Vagina (tissue), 2 donors: Measurements from ENCODE around the gene ANKRD33. TPM values are rescaled to one million over a fixed set of nuclear protein-coding genes. Genes with fewer than 3 reads are reported as not detected.
A peak's percentile ranks its signal among the peaks of the same experiment; 100 is the strongest.

Experiments
- DNase-seq, 2 donors: peaks; one replicate each; pipeline ENCODE4 v3.0.0-alpha.2; 2017; ENCODE audit errors: extremely low spot score in 2 of 2
- H3K27ac ChIP-seq: fragments of 200-600 bp; sonication (generic); one replicate; pipeline ENCODE4 v1.5.1; 2019
- H3K27me3 ChIP-seq: fragments of 200-600 bp; sonication (generic); one replicate; pipeline ENCODE4 v1.5.1; 2019
- H3K36me3 ChIP-seq, 2 donors: fragments of 200-600 bp; sonication (generic); one replicate each; pipeline ENCODE4 v1.5.1; 2017 to 2019
- H3K4me1 ChIP-seq: fragments of 200-600 bp; sonication (generic); one replicate; pipeline ENCODE4 v1.5.1; 2019
- H3K4me3 ChIP-seq, 2 donors: fragments of 200-600 bp; sonication (generic); 1 replicate in 1 of 2; 2 replicates in 1 of 2; pipeline ENCODE4 v1.5.1; 2016 to 2019
- H3K9me3 ChIP-seq: fragments of 200-600 bp; sonication (generic); one replicate; pipeline ENCODE4 v1.5.1; 2019
- POLR2A ChIP-seq, 2 donors: fragments of 450-650 bp; IDR thresholded peaks; one replicate each; pipeline ENCODE4 v1.6.1; 2017; ENCODE audit warnings: antibody characterized with exemption in 2 of 2, mild to moderate bottlenecking in 2 of 2, moderate library complexity in 2 of 2
- POLR2AphosphoS5 ChIP-seq, 2 donors: sonication (generic); formaldehyde crosslinking; IDR thresholded peaks; one replicate each; pipeline ENCODE4 v1.9.0; 2017; ENCODE audit warnings: antibody characterized with exemption in 2 of 2, mild to moderate bottlenecking in 2 of 2, low read depth in 1 of 2; ENCODE audit not compliant: insufficient read depth in 1 of 2
- intact Hi-C: fragments of 100-400 bp; cut with DNase I; formaldehyde crosslinking; loops from one replicate; pipeline ENCODE4 v1.15.1; 2023
- total RNA-seq: library from RNA; depleted of rRNA; stranded (reverse); fragments of >200 nt; gene quantifications from one replicate; pipeline ENCODE4 v1.2.3, GENCODE V29; 2016
- TF ChIP-seq, protein P1 (sequence below), 3 experiments: fragments of 450-650 bp in 2 of 3; fragments of 200-600 bp in 1 of 3; sonication (generic) in 1 of 3; IDR thresholded peaks; one replicate each; pipeline ENCODE4 v1.5.1; 2017 to 2019; ENCODE audit warnings: antibody characterized with exemption in 3 of 3, mild to moderate bottlenecking in 2 of 3, moderate library complexity in 2 of 3

Gene ANKRD33
- total RNA-seq, 1 donor from 2014 or later: not detected

DNA sequence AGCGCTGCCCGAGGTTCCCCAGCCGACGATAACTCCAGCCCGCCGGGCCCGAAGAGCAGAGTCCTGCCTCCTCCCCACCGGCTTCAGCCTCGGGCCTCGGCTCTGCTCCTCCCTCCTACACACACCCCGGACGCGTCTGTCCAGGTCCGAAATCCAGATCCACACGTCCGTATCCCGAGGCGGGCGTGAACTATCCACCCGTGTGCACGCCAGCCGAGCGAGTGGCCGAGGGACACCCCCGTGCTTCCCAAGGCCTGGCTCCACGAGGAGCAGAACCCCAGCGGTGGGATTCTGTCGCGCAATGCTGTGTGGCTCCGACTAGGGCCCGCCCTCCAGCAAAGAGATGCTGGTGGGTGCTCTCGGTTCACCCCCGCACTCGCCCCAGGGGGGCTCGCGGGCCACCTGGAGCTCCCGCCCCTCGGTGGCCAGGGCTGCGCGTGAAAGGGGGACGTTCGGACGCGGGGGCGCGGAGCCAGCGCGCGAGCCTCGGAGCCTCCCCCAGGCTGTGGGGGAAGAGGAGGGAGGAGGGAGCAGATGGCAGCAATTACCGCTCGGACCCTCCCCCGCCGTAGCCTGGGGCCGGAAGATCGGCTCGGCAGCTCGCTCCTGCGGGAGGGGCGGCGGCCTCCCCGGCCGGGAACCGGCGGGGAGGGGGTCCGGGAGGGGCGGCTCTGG lies 18.9 kb upstream of the ANKRD33 start:
- H3K27me3 ChIP-seq: no peaks in the 10 kb centered on the region
- no peak for TF ChIP-seq POLR2A (IDR thresholded peaks at IDR 0.05)
- TF ChIP-seq POLR2AphosphoS5 (IDR thresholded peaks at IDR 0.05; ENCODE audit: insufficient read depth in 1 of 2, low read depth in 1 of 2): peak in 1 of 2 donors; percentile 57
- TF ChIP-seq, protein P1, sequence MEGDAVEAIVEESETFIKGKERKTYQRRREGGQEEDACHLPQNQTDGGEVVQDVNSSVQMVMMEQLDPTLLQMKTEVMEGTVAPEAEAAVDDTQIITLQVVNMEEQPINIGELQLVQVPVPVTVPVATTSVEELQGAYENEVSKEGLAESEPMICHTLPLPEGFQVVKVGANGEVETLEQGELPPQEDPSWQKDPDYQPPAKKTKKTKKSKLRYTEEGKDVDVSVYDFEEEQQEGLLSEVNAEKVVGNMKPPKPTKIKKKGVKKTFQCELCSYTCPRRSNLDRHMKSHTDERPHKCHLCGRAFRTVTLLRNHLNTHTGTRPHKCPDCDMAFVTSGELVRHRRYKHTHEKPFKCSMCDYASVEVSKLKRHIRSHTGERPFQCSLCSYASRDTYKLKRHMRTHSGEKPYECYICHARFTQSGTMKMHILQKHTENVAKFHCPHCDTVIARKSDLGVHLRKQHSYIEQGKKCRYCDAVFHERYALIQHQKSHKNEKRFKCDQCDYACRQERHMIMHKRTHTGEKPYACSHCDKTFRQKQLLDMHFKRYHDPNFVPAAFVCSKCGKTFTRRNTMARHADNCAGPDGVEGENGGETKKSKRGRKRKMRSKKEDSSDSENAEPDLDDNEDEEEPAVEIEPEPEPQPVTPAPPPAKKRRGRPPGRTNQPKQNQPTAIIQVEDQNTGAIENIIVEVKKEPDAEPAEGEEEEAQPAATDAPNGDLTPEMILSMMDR (IDR thresholded peaks at IDR 0.05): no peak
- H3K4me3 ChIP-seq: peak overlapping the region; percentile 53 to 68
- H3K9me3 ChIP-seq: no peaks in the 10 kb centered on the region
- no peaks in the 10 kb centered on the region for H3K36me3 ChIP-seq
- no peak for DNase-seq
- intact Hi-C loops: no loop called here
- H3K4me1 ChIP-seq: peaks cover 36% of the 10 kb centered on the region
- peak overlapping the region; percentile 68 for H3K27ac ChIP-seq

DNA sequence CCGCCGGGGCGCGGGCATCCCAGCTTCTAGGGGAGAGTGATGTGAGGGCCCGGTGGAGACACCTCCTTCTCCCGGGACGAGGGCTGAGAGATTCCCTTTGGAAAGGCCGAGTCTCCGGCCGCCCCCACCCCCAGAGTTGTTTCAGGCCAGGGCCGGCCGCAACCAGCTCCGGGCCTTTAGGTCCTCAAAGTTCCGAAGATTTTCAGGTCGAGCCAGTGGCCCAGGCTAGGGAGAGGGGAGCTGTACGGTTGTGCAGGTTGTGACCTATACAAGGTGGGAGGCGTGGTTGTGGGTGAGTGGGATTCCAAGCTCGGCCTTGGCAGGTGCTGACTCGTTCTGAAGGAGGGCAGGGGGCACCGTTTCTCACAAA lies 18.4 kb upstream of the ANKRD33 start:
- DNase-seq: no peak

DNA sequence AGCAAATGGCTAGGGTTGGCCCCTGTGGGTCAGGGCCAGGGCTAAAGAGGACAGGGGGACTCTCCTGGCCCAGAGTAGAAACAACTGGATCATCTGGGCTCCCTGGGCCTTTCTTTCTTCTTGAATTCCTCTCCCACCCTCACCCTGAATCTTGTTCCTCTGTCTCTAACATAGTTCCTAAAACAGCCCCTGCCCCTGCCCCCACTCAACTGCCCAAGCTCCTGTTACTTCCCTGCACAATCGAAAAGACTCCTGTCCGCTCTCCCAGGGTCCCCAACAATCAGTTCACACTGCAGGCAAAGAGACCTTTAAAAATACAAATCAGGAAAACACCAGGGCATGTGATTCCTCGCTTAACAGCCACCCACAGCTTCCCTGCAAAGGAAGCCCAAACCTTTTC lies 18.0 kb upstream of the ANKRD33 start:
- Histone ChIP-seq H3K27me3 (no peaks in the 10 kb centered on the region), H3K36me3 (no peaks in the 10 kb centered on the region), H3K4me3 (peak overlapping the region in 1 of 2 donors; percentile 53), H3K27ac (peak overlapping the region; percentile 68), H3K4me1 (peaks cover 26% of the 10 kb centered on the region), H3K9me3 (no peaks in the 10 kb centered on the region)
- no peak for DNase-seq
- TF ChIP-seq, protein P1 (IDR thresholded peaks at IDR 0.05): no peak
- TF ChIP-seq POLR2AphosphoS5 (IDR thresholded peaks at IDR 0.05; ENCODE audit: insufficient read depth in 1 of 2, low read depth in 1 of 2): no peak
- no peak for TF ChIP-seq POLR2A (IDR thresholded peaks at IDR 0.05)
- intact Hi-C loops: no loop called here

More for the DNA sequence above, 18.4 kb upstream of the ANKRD33 start:
- no peaks in the 10 kb centered on the region for H3K9me3 ChIP-seq
- H3K4me3 ChIP-seq: peak overlapping the region; percentile 53 to 68
- H3K27ac ChIP-seq: peak overlapping the region; percentile 68
- H3K4me1 ChIP-seq: peaks cover 31% of the 10 kb centered on the region
- intact Hi-C loops: no loop called here
- H3K27me3 ChIP-seq: no peaks in the 10 kb centered on the region
- no peaks in the 10 kb centered on the region for H3K36me3 ChIP-seq
- TF ChIP-seq POLR2A (IDR thresholded peaks at IDR 0.05) (no peak), POLR2AphosphoS5 (IDR thresholded peaks at IDR 0.05; ENCODE audit: insufficient read depth in 1 of 2, low read depth in 1 of 2) (no peak)
- TF ChIP-seq, protein P1 (IDR thresholded peaks at IDR 0.05): no peak

DNA sequence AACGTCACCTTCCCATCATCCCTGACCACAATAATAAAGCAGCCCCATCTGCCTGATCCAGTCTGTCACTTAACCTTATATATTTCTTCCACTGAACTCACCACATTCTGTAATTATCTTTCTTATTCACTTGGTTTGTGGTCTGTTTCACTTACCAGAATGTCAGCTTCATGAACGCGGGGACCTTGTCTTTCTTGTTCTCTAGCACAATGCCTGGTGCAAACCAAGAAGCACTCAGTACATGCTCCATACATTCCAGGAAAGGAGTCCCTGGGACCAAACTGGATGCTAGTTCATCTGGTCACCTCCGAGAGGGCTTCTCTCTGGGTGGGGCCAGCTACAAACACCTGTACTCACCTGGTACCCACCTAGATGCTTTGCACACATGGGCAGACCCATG lies 17.4 kb upstream of the ANKRD33 start:
- DNase-seq: no peak
- intact Hi-C loops: no loop called here
- Histone ChIP-seq H3K9me3 (no peaks in the 10 kb centered on the region), H3K36me3 (no peaks in the 10 kb centered on the region), H3K27me3 (no peaks in the 10 kb centered on the region), H3K27ac (no peak overlapping the region), H3K4me1 (peaks cover 21% of the 10 kb centered on the region), H3K4me3 (no peak overlapping the region)
- TF ChIP-seq POLR2A (IDR thresholded peaks at IDR 0.05) (no peak), POLR2AphosphoS5 (IDR thresholded peaks at IDR 0.05; ENCODE audit: insufficient read depth in 1 of 2, low read depth in 1 of 2) (no peak)
- TF ChIP-seq, protein P1 (IDR thresholded peaks at IDR 0.05): no peak

DNA sequence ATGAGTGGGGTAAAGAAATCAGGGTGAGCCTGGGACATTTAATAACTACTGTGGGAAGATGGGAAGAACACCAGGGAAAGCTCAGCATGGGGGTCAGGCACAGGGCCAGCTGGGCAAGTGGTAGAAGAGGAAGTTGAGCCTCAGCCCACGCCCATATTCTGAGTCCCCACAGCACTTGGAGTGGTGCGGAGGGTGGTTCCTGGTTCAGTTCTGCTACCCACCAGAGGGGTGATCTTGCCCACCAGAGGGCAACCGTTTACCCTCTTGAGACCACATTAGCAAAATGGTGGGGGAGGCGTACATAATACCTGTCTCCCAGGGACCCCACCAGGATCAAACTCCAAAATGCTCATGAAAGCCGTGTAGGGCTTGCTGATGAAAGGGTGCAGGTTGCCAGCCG lies 16.8 kb upstream of the ANKRD33 start:
- H3K27me3 ChIP-seq: no peaks in the 10 kb centered on the region
- H3K4me3 ChIP-seq: no peak overlapping the region
- H3K36me3 ChIP-seq: no peaks in the 10 kb centered on the region
- no peak overlapping the region for H3K27ac ChIP-seq
- intact Hi-C loops: no loop called here
- DNase-seq: no peak
- H3K9me3 ChIP-seq: no peaks in the 10 kb centered on the region
- H3K4me1 ChIP-seq: peaks cover 19% of the 10 kb centered on the region
- TF ChIP-seq POLR2AphosphoS5 (IDR thresholded peaks at IDR 0.05; ENCODE audit: insufficient read depth in 1 of 2, low read depth in 1 of 2) (no peak), POLR2A (IDR thresholded peaks at IDR 0.05) (no peak)
- TF ChIP-seq, protein P1 (IDR thresholded peaks at IDR 0.05): no peak
